Measurements from ENCODE around the gene EPHA5.

- TF ChIP-seq POLR2AphosphoS5 (IDR thresholded peaks at IDR 0.05) (no peak), EP300 (IDR thresholded peaks at IDR 0.05) (no peak)
These were observed 333.8 kb downstream of the EPHA5 start for GRCh38 chr4:65336465-65336864.

Measured in sigmoid colon (tissue), 4 donors.